ENCODE results near the gene INVS.
A peak's percentile ranks its signal among the peaks of the same experiment; 100 is the strongest.
"Not testable (repeated sequence)": the region's sequence is repeated elsewhere in the genome, so short reads cannot be mapped to it uniquely, and the experiment has no call there.

INVS gene

GRCh38 chr9:100202806-100203205, 103.8 kb downstream of the INVS start:
- DNase-seq: no peak

- no peak for DNase-seq
Measured at GRCh38 chr9:100204796-100205195, 105.8 kb downstream of the INVS start.

- DNase-seq: no peak
Measured at GRCh38 chr9:100206899-100207298, 107.9 kb downstream of the INVS start.

GRCh38 chr9:100208673-100209072, 109.6 kb downstream of the INVS start:
- no peak for DNase-seq

GRCh38 chr9:100211476-100211875, 112.4 kb downstream of the INVS start:
- no peak for DNase-seq

GRCh38 chr9:100213730-100214477, 114.9 kb downstream of the INVS start:
- DNase-seq: no peak

- peak; percentile 71 for DNase-seq
Measured at GRCh38 chr9:100216178-100216787, 117.2 kb downstream of the INVS start.

- DNase-seq: no peak
Measured at GRCh38 chr9:100217536-100217935, 118.5 kb downstream of the INVS start.

- DNase-seq: no peak
Measured at GRCh38 chr9:100219347-100219746, 120.3 kb downstream of the INVS start.

- DNase-seq: no peak
Measured at GRCh38 chr9:100220936-100221335, 121.9 kb downstream of the INVS start.

- no peak for DNase-seq
Measured at GRCh38 chr9:100221538-100221937, 122.5 kb downstream of the INVS start.

- no peak for DNase-seq
Measured at GRCh38 chr9:100222674-100223073, 123.6 kb downstream of the INVS start.

- DNase-seq: no peak
Measured at GRCh38 chr9:100227636-100228035, 128.6 kb downstream of the INVS start.

GRCh38 chr9:100228352-100228869, 129.4 kb downstream of the INVS start:
- no peak for DNase-seq

- no peak for DNase-seq
Measured at GRCh38 chr9:100229136-100229535, 130.1 kb downstream of the INVS start.

- no peak for DNase-seq
Measured at GRCh38 chr9:100229561-100229960, 130.5 kb downstream of the INVS start.

- not testable (repeated sequence) for DNase-seq
Measured at GRCh38 chr9:100236986-100237385, 137.9 kb downstream of the INVS start.

- DNase-seq: no peak
Measured at GRCh38 chr9:100240512-100240911, 141.5 kb downstream of the INVS start.

GRCh38 chr9:100267211-100267610, 168.2 kb downstream of the INVS start:
- DNase-seq: no peak

- no peak for DNase-seq
Measured at GRCh38 chr9:100268271-100268670, 169.2 kb downstream of the INVS start.

- no peak for DNase-seq
Measured at GRCh38 chr9:100269656-100270055, 170.6 kb downstream of the INVS start.

GRCh38 chr9:100277166-100277979, 178.3 kb downstream of the INVS start:
- no peak for DNase-seq

GRCh38 chr9:100281066-100281465, 182.0 kb downstream of the INVS start:
- DNase-seq: no peak
